HepG2 (cell line): Measurements from ENCODE around the gene GPER1. TPM values are rescaled to one million over a fixed set of nuclear protein-coding genes. Genes with fewer than 3 reads are reported as not detected.

Source experiments
- ATAC-seq: fragments of 200-7000 bp; cut with Tn5 transposase; 3 replicates; pipeline ENCODE4 v1.9.1; 2020; ENCODE audit warnings: mild to moderate bottlenecking, moderate library complexity
- BruUV-seq: library from RNA; stranded (reverse); fragments of 400-500 nt; replicated peaks from 2 replicates; lab custom pipeline; 2021; lab: Mats Ljungman, UMichigan
- CTCF ChIA-PET: fragments of 300-600 bp; formaldehyde crosslinking; extraction: SDS; loops from one replicate; lab custom pipeline; 2021; ENCODE audit warnings: low total read pairs, inconsistent platforms, low intra/inter-chr PET ratio; lab: Yijun Ruan, JAX
- POLR2A ChIA-PET: fragments of 350-600 bp; sonication (Branson Sonifier 250); formaldehyde crosslinking; loops from one replicate; lab custom pipeline; 2020; ENCODE audit warnings: antibody characterized with exemption, inconsistent platforms; lab: Yijun Ruan, JAX
- DNase-seq: peaks from one replicate; pipeline ENCODE4 v3.0.0-alpha.2; 2015; ENCODE audit warnings: low spot score
- FAIRE-seq: peaks from 3 replicates; lab custom pipeline; 2011; peaks lifted over from hg19 to GRCh38; lab: Jason Lieb, UNC
- H2AFZ ChIP-seq: one replicate; pipeline ENCODE4 v1.6.1; 2011; ENCODE audit warnings: low read length, inconsistent platforms
- H3K27ac ChIP-seq: fragments of 300-600 bp; 3 replicates; pipeline ENCODE4 v1.8.0; 2011; ENCODE audit warnings: mixed run types, mild to moderate bottlenecking, mixed read lengths, low read length, inconsistent platforms; ENCODE audit not compliant: insufficient read depth; ENCODE audit errors: extremely low read length
- H3K27me3 ChIP-seq, 2 experiments: fragments of 200-600 bp in 1 of 2; 2 replicates in 1 of 2; 3 replicates in 1 of 2; pipeline versions ENCODE4 v1.6.0 to v1.8.0; 2011; ENCODE audit warnings: low read length in 2 of 2, mild to moderate bottlenecking in 2 of 2, moderate library complexity in 2 of 2, inconsistent platforms in 1 of 2; ENCODE audit not compliant: insufficient read depth in 2 of 2, control insufficient read depth in 1 of 2
- H3K36me3 ChIP-seq, 2 experiments: fragments of 200-600 bp in 1 of 2; replicated peaks in 1 of 2; 2 replicates in 1 of 2; 3 replicates in 1 of 2; pipeline versions ENCODE4 v1.5.1 to v1.8.0; 2011; ENCODE audit warnings: low read length in 2 of 2, inconsistent platforms in 1 of 2; ENCODE audit not compliant: insufficient read depth in 2 of 2, control insufficient read depth in 1 of 2
- H3K4me1 ChIP-seq: 2 replicates; pipeline ENCODE4 v1.5.1; 2012; ENCODE audit warnings: low read length, inconsistent platforms; ENCODE audit not compliant: insufficient read depth
- H3K4me2 ChIP-seq: 2 replicates; pipeline ENCODE4 v1.6.0; 2011; ENCODE audit warnings: low read depth, low read length, inconsistent platforms
- H3K4me3 ChIP-seq, 3 experiments: fragments of 200-600 bp in 1 of 3; sonication (generic), shearing (Covaris generic) in 1 of 3; replicated peaks in 1 of 3; 2 replicates each; pipeline ENCODE4 v1.5.1; 2011 to 2016; ENCODE audit warnings: low read length in 3 of 3, inconsistent platforms in 2 of 3, low read depth in 2 of 3, mild to moderate bottlenecking in 2 of 3, control low read depth in 1 of 3, mixed read lengths in 1 of 3; ENCODE audit not compliant: insufficient read depth in 1 of 3
- H3K79me2 ChIP-seq: one replicate; pipeline ENCODE4 v1.6.1; 2011; ENCODE audit warnings: low read length, inconsistent platforms; ENCODE audit not compliant: insufficient read depth
- H3K9ac ChIP-seq: 2 replicates; pipeline ENCODE4 v1.6.0; 2011; ENCODE audit warnings: mild to moderate bottlenecking, low read depth, low read length, inconsistent platforms; ENCODE audit not compliant: insufficient read depth
- H3K9me3 ChIP-seq: 2 replicates; pipeline ENCODE4 v1.5.1; 2012; ENCODE audit warnings: mild to moderate bottlenecking, low read length
- H4K20me1 ChIP-seq: 2 replicates; pipeline ENCODE4 v1.6.0; 2011; ENCODE audit warnings: inconsistent platforms, mild to moderate bottlenecking, low read length, moderate library complexity; ENCODE audit not compliant: insufficient read depth
- ADNP ChIP-seq: sonication (generic); formaldehyde crosslinking; IDR thresholded peaks from 2 replicates; pipeline ENCODE4 v1.4.0; 2020; ENCODE audit warnings: missing genetic modification reagents
- CBX5 ChIP-seq: sonication (generic); formaldehyde crosslinking; IDR thresholded peaks from 2 replicates; pipeline ENCODE4 v1.4.0; 2020; ENCODE audit warnings: missing genetic modification reagents, borderline replicate concordance
- CEBPG ChIP-seq: IDR thresholded peaks from 2 replicates; pipeline ENCODE4 v1.6.1; 2016
- CENPT ChIP-seq: sonication (generic); formaldehyde crosslinking; IDR thresholded peaks from 2 replicates; pipeline ENCODE4 v1.8.0; 2022; ENCODE audit warnings: low read depth, mild to moderate bottlenecking, moderate library complexity, missing genetic modification reagents
- DPF2 ChIP-seq: sonication (generic); formaldehyde crosslinking; IDR thresholded peaks from 2 replicates; pipeline ENCODE4 v1.4.0; 2020; ENCODE audit warnings: mild to moderate bottlenecking, low read depth, missing genetic modification reagents, borderline replicate concordance
- EP300 ChIP-seq, 3 experiments: sonication (generic) in 1 of 3; formaldehyde crosslinking in 1 of 3; IDR thresholded peaks; 2 replicates each; pipeline versions ENCODE4 v1.5.1 to v1.6.1; 2011 to 2020; ENCODE audit warnings: low read depth in 2 of 3, low read length in 2 of 3, borderline replicate concordance in 1 of 3, improper control_type of control experiment in 1 of 3, mild to moderate bottlenecking in 1 of 3, missing genetic modification reagents in 1 of 3, moderate library complexity in 1 of 3
- KAT7 ChIP-seq: IDR thresholded peaks from 2 replicates; pipeline ENCODE4 v1.6.1; 2018; ENCODE audit warnings: borderline replicate concordance, missing compliant biosample characterization
- KLF11 ChIP-seq: IDR thresholded peaks from 2 replicates; pipeline ENCODE4 v1.6.1; 2016; ENCODE audit warnings: missing compliant biosample characterization
- KLF12 ChIP-seq: sonication (generic); formaldehyde crosslinking; IDR thresholded peaks from 2 replicates; pipeline ENCODE4 v1.4.0; 2020; ENCODE audit warnings: missing genetic modification reagents, borderline replicate concordance
- NCOA5 ChIP-seq: sonication (generic); formaldehyde crosslinking; IDR thresholded peaks from 2 replicates; pipeline ENCODE4 v1.4.0; 2020; ENCODE audit warnings: missing genetic modification reagents
- SIN3A ChIP-seq: IDR thresholded peaks from 2 replicates; pipeline ENCODE4 v1.6.1; 2011; ENCODE audit warnings: low read depth, mild to moderate bottlenecking, control low read depth, low read length, borderline replicate concordance
- SOX6 ChIP-seq, 2 experiments: fragments of 450-650 bp in 1 of 2; sonication (generic) in 1 of 2; formaldehyde crosslinking in 1 of 2; IDR thresholded peaks; 2 replicates each; pipeline versions ENCODE4 v1.4.0 to v1.6.1; 2017 to 2020; ENCODE audit warnings: antibody characterized with exemption in 1 of 2, mild to moderate bottlenecking in 1 of 2, missing genetic modification reagents in 1 of 2
- ZNF296 ChIP-seq: sonication (generic); formaldehyde crosslinking; conservative IDR thresholded peaks from 2 replicates; pipeline ENCODE4 v1.5.0; 2020; ENCODE audit warnings: mild to moderate bottlenecking, missing genetic modification reagents
- ZNF446 ChIP-seq: sonication (generic); formaldehyde crosslinking; IDR thresholded peaks from 2 replicates; pipeline ENCODE4 v1.5.0; 2020; ENCODE audit warnings: mild to moderate bottlenecking, missing genetic modification reagents
- ZNF557 ChIP-seq: sonication (generic); formaldehyde crosslinking; IDR thresholded peaks from 2 replicates; pipeline ENCODE4 v1.4.0; 2020; ENCODE audit warnings: missing genetic modification reagents
- ZNF780A ChIP-seq: sonication (generic); formaldehyde crosslinking; IDR thresholded peaks from 2 replicates; pipeline ENCODE4 v1.8.0; 2022; ENCODE audit warnings: mild to moderate bottlenecking, missing genetic modification reagents, moderate library complexity
- ZNF788 ChIP-seq: sonication (generic); formaldehyde crosslinking; IDR thresholded peaks from 2 replicates; pipeline ENCODE4 v1.5.0; 2020; ENCODE audit warnings: mild to moderate bottlenecking, missing genetic modification reagents, borderline replicate concordance
- WGBS: methylation state at CpG from one replicate; pipeline ENCODE4 v1.1.6; 2017; ENCODE audit warnings: low lambda C conversion rate; 5-methylcytosine and 5-hydroxymethylcytosine counted together
- in situ Hi-C: cut with HindIII; loops from 2 replicates; pipeline ENCODE4 v1.10.0; 2017; ENCODE audit warnings: low pct_unique_long_range_greater_than_20kb; ENCODE audit not compliant: extremely low pct_ligation_motif_present
- intact Hi-C: fragments of 100-400 bp; cut with micrococcal nuclease; formaldehyde crosslinking; loops from one replicate; pipeline ENCODE4 v1.10.0; 2022; ENCODE audit not compliant: unreplicated experiment
- polyA plus RNA-seq, 8 experiments: library from polyadenylated mRNA; depleted of rRNA in 3 of 8; stranded (reverse) in 7 of 8; unstranded in 1 of 8; fragments of >200 nt; fragmentation: Illumina TruSeq in 4 of 8; extraction: Trizol in 4 of 8; gene quantifications; 2 replicates each; pipeline versions ENCODE4 v1.2.1 to v1.2.3, GENCODE V29; 2011 to 2016; ENCODE audit warnings: low read depth in 4 of 8, missing spikeins in 1 of 8, mixed read lengths in 1 of 8; ENCODE audit not compliant: insufficient read depth in 1 of 8
- total RNA-seq, 5 experiments: library from RNA; depleted of rRNA; stranded (reverse); fragments of >200 nt; fragmentation: Illumina TruSeq; extraction: Trizol; gene quantifications; 2 replicates each; pipeline ENCODE4 v1.2.3, GENCODE V29; 2016; ENCODE audit warnings: low read depth in 1 of 5
- TF ChIP-seq, protein P1 (sequence below): sonication (generic); formaldehyde crosslinking; IDR thresholded peaks from 2 replicates; pipeline ENCODE4 v1.8.1; 2023; ENCODE audit warnings: missing genetic modification reagents, mild to moderate bottlenecking, borderline replicate concordance
- TF ChIP-seq, protein P2 (sequence below): sonication (generic); formaldehyde crosslinking; IDR thresholded peaks from 2 replicates; pipeline ENCODE4 v1.5.0; 2020; ENCODE audit warnings: mild to moderate bottlenecking, low read depth, missing genetic modification reagents, borderline replicate concordance

The GPER1 gene
- total and polyA plus RNA-seq, 2 of the 13 experiments (the other 11 are each of a cell fraction or from before 2014, with no cell fraction given): 12.7 to 19.7 TPM

DNA sequence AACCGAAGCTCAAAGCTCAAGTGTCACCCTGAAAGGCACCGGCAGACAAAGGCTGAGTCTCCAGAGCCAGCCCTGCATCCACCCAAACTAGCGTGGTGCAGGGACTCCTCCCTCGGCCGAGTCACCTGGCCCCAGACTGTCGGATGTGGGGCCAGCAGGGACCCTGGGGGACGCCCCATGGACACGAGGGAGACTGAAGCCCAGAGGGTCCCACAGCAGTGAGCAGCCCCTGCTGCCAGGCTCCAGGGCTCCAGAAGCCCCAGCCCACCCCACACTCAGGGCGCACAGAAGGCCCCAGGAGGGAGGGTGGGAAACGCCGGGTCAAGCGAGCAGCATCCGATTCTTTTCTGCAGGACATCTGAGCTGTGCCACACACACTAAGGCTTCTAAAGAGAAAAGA is 23.3 kb upstream of the GPER1 start:
- intact Hi-C loops: no loop called here
- Histone ChIP-seq H3K27ac (no peak overlapping the region), H3K36me3 (peaks cover 0 to 4% of the 10 kb centered on the region in 2 experiments; a peak in 2 of 5 replicates), H3K79me2 (no peaks in the 10 kb centered on the region), H4K20me1 (no peaks in the 10 kb centered on the region), H3K9me3 (no peaks in the 10 kb centered on the region), H3K4me3 (no peak overlapping the region), H2AFZ (no peak overlapping the region), H3K27me3 (no peaks in the 10 kb centered on the region), H3K4me2 (no peak overlapping the region; the same call in 1 of the 2 replicates), H3K9ac (peak overlapping the region; percentile 30; the same call in 1 of the 2 replicates), H3K4me1 (peaks cover 34% of the 10 kb centered on the region)
- WGBS: 96% methylated on average over 4 of the region's 13 CpGs
- in situ Hi-C loops: no loop called here
- ChIA-PET CTCF (interaction anchor here (3.7 kb wide), 1 partner anchor 70 kb away, joined by 65 read pairs; no protein-coding TSS in a partner anchor), POLR2A (interaction anchor here (0.7 to 3.0 kb wide), 2 partner anchors 71 to 92 kb away, joined by 3 to 45 read pairs; no protein-coding TSS in a partner anchor)
- TF ChIP-seq EP300 (IDR thresholded peaks at IDR 0.05; ENCODE audit: low read depth in 2 of 2, low read length in 2 of 2) (no peak), EP300 (CRISPR knock-in tag; IDR thresholded peaks at IDR 0.05; ENCODE audit: borderline replicate concordance) (no peak), SIN3A (no peak), ZNF788 (CRISPR knock-in tag) (no peak), ADNP (CRISPR knock-in tag) (no peak), SOX6 (IDR thresholded peaks at IDR 0.05) (no peak), SOX6 (CRISPR knock-in tag; IDR thresholded peaks at IDR 0.05) (no peak), ZNF446 (CRISPR knock-in tag) (no peak), KLF11 (CRISPR knock-in tag) (no peak), KLF12 (no peak), CENPT (no peak), NCOA5 (CRISPR knock-in tag) (no peak), CBX5 (no peak), ZNF296 (CRISPR knock-in tag) (no peak), KAT7 (no peak), ZNF780A (no peak), ZNF557 (CRISPR knock-in tag) (no peak), DPF2 (CRISPR knock-in tag) (no peak), CEBPG (no peak)
- TF ChIP-seq, protein P1, sequence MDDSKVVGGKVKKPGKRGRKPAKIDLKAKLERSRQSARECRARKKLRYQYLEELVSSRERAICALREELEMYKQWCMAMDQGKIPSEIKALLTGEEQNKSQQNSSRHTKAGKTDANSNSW (CRISPR knock-in tag): no peak
- TF ChIP-seq, protein P2, sequence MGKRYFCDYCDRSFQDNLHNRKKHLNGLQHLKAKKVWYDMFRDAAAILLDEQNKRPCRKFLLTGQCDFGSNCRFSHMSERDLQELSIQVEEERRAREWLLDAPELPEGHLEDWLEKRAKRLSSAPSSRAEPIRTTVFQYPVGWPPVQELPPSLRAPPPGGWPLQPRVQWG (CRISPR knock-in tag): no peak
- DNase-seq (no peak), FAIRE-seq (no peak), ATAC-seq (no peak)
- no TSS peak for BruUV-seq
